Cardiac fibroblast (primary cell): ENCODE results near the gene NEK6.

ENCODE experiments used
- DNase-seq, 2 donors: peaks; one replicate each; pipeline versions ENCODE4 v3.0.0 to v3.0.0-alpha.2; 2010; ENCODE audit warnings: low read depth in 2 of 2
- H3K4me3 ChIP-seq, 2 donors: replicated peaks in 1 of 2; 1 replicate in 1 of 2; 2 replicates in 1 of 2; pipeline ENCODE4 v1.5.1; 2011; ENCODE audit warnings: low read depth in 2 of 2, low read length in 2 of 2, mild to moderate bottlenecking in 2 of 2, moderate library complexity in 1 of 2
- CTCF ChIP-seq: IDR thresholded peaks from one replicate; pipeline ENCODE4 v1.5.1; 2011; ENCODE audit warnings: low read depth, mild to moderate bottlenecking, low read length, inconsistent platforms

NEK6 gene

DNA sequence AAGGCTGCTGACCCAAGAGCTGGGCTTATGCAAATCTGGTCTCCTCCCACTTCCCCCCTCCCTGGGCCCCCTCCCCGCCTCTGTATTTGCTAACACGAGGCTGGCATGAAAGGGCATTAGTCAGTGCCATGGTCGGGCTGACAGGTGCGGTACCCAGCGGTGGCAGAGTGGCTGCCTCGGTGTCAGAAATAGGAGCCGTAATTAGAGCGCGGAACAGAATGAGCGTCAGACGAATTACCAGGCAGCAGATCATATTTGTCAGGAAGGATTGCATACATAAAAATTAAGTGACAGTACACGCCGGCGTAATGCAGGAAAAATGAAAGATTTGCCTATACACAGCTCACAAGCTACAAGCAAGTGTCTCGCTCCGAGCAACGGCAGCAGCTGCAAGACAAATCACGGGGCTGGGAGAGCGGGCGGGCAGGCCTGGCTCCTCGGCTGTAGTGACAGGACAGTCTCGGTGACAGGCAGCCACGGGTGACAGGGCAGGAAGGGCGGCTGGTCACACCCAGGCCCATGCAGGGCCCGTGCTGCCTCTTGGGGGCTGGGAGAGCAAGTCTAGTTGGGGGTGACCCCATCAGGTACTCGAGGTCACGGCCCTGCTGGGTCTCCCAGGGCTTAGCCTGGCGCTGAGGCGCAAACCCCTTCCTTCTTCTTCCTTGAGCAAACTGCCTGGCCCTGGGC is 72.4 kb downstream of the NEK6 start:
- TF ChIP-seq CTCF, result no peak
- no peak for DNase-seq
- no peak overlapping the region for H3K4me3 ChIP-seq

DNA sequence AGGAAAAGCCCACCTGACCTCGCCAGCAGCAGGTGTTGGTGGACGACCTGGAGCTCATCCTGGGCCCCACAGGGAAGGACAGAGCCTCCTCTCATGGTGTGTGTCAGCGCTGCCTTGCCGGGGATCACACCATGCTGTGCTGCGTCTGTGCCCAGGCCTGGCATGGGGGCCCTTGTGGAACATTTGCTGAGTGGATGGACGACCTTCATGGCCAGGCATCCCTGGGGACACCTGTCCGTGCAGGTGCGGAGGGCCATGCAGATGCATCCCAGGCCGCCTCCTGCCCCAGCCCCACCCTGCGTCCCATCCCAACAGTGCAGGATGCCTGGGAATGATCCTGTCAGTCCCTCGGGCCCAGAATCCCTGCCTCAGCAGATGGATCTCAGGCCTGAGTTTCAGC is 73.8 kb downstream of the NEK6 start:
- DNase-seq, result no peak
- no peak overlapping the region for H3K4me3 ChIP-seq
- no peak for TF ChIP-seq CTCF

DNA sequence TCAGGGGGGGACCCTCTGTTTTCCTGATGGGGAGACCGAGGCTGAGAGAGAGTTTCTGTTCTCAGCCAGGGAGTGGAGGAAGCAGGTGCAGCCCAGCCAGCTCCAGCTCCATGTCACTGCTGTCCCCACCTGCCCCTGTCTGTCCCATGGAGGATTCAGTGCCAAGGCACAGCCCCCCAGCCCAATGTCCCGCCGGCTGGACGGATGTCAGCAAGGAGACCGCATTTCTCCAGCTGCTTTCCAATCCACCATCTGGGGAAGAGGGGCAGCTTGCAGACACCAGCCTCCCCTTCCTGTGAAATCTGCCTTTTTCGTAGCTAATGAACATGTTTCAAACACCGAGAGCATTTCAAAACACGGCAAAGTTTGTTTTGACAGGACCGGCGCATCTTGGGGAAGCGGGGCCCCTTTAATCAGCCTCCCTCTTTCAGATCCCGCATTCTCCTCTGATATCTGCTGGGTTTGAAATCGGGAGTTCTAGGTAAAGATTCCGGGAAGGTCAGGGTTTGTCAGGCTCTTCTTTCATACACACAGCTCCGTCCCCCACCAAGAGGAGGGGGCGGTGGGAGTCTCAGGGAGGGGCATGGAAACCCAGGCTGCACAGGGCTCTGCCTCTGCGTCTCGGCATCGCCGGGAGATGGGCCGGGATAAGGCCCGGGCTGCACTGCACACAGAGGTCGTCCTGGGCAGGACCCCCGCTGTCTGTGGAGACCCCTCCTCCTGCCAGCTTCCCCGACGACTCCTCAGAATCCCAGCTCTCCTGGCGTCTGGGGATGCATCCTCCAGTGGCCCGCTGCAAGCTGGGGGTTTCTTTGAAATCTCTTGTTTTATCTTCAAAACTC is 74.8 kb downstream of the NEK6 start:
- no peak for DNase-seq
- H3K4me3 ChIP-seq, result no peak overlapping the region
- TF ChIP-seq CTCF, result no peak

DNA sequence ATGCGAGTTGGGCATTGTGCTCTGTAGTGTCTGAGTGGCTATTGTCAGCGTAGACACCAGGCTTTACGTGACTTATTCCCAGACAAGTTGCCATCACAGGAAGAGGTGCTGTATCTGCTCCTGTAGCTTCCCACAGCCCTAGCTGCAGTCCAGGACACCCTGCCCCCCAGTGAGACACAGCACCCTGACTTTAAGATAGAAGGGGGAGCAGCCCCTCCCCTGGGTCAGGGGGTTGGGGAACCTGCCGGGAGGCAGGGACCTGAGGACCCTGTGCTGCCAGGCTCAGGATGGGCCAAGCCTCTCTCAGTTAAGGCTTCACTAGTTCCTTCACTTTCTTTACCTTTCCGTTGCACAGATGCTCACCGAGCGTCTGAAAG is 75.4 kb downstream of the NEK6 start:
- no peak overlapping the region for H3K4me3 ChIP-seq
- no peak for TF ChIP-seq CTCF
- DNase-seq, result no peak

- TF ChIP-seq CTCF, result no peak
- no peak overlapping the region for H3K4me3 ChIP-seq
- no peak for DNase-seq
Measured at GRCh38 chr9:124334568-124335319, 77.0 kb downstream of the NEK6 start.

DNA sequence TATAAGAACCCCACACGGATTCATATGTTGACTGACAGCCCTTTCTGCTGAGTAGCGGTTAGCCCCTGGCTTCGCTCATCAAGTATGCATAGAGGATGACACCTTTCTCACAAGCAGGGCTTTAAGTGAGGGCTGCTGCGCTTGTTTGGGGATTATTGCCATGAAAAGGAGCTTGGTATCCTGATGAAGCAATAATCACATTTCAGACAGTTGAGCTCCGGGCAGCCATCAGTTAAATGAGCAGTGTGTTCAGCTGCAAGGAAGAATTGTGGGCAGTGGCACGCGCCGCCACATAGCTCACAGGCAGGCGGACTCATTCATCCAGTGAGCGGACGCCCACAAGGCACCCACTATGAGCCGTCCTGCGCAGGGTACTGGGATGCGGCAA is 77.6 kb downstream of the NEK6 start:
- no peak for TF ChIP-seq CTCF
- no peak for DNase-seq
- H3K4me3 ChIP-seq, result no peak overlapping the region
